Neuronal stem cell (in vitro differentiated cells): Measurements from ENCODE around the gene C1orf116.

Experiments
- DNase-seq: peaks from one replicate; pipeline ENCODE4 v3.0.0-alpha.2; 2013; ENCODE audit warnings: low spot score
- H2AFZ ChIP-seq: one replicate; pipeline ENCODE4 v1.6.1; 2013; ENCODE audit warnings: mild to moderate bottlenecking, low read length, inconsistent platforms
- H2AK5ac ChIP-seq: 2 replicates; pipeline ENCODE4 v1.6.1; 2013; ENCODE audit warnings: low read depth, mild to moderate bottlenecking, inconsistent platforms, low read length, moderate library complexity, mixed read lengths
- H2BK120ac ChIP-seq: 2 replicates; pipeline ENCODE4 v1.6.1; 2013; ENCODE audit warnings: low read depth, mild to moderate bottlenecking, inconsistent platforms, low read length, moderate library complexity, mixed read lengths
- H2BK12ac ChIP-seq: one replicate; pipeline ENCODE4 v1.6.1; 2013; ENCODE audit warnings: low read length, inconsistent platforms
- H2BK15ac ChIP-seq: 2 replicates; pipeline ENCODE4 v1.6.1; 2013; ENCODE audit warnings: mild to moderate bottlenecking, low read length, inconsistent platforms, mixed read lengths
- H2BK5ac ChIP-seq: one replicate; pipeline ENCODE4 v1.6.1; 2013; ENCODE audit warnings: inconsistent platforms, mild to moderate bottlenecking, low read length, moderate library complexity
- H3K14ac ChIP-seq: one replicate; pipeline ENCODE4 v1.6.1; 2013; ENCODE audit warnings: low read length, inconsistent platforms
- H3K18ac ChIP-seq: 2 replicates; pipeline ENCODE4 v1.6.1; 2013; ENCODE audit warnings: low read length, inconsistent platforms
- H3K23ac ChIP-seq: 2 replicates; pipeline ENCODE4 v1.6.1; 2013; ENCODE audit warnings: low read depth, mild to moderate bottlenecking, mixed read lengths, low read length, inconsistent platforms; ENCODE audit not compliant: poor library complexity
- H3K27ac ChIP-seq: replicated peaks from 3 replicates; pipeline ENCODE4 v1.5.1; 2013; ENCODE audit warnings: low read length, inconsistent platforms
- H3K27me3 ChIP-seq, 3 experiments: 2 replicates each; pipeline ENCODE4 v1.6.1; 2013; ENCODE audit warnings: low read length in 3 of 3, mild to moderate bottlenecking in 2 of 3, inconsistent platforms in 1 of 3, low read depth in 1 of 3, mixed read lengths in 1 of 3, moderate library complexity in 1 of 3; ENCODE audit not compliant: control insufficient read depth in 3 of 3, insufficient read depth in 3 of 3
- H3K36me3 ChIP-seq, 2 donors: replicated peaks in 1 of 2; 2 replicates each; pipeline ENCODE4 v1.6.1; 2013; ENCODE audit warnings: low read length in 2 of 2; ENCODE audit not compliant: control insufficient read depth in 2 of 2, insufficient read depth in 2 of 2
- H3K4ac ChIP-seq: 2 replicates; pipeline ENCODE4 v1.6.1; 2013; ENCODE audit warnings: inconsistent platforms, mild to moderate bottlenecking, low read length, moderate library complexity
- H3K4me1 ChIP-seq, 2 donors: 1 replicate in 1 of 2; 2 replicates in 1 of 2; pipeline ENCODE4 v1.6.1; 2013; ENCODE audit warnings: low read length in 2 of 2, low read depth in 1 of 2; ENCODE audit not compliant: control insufficient read depth in 2 of 2, insufficient read depth in 1 of 2
- H3K4me2 ChIP-seq: one replicate; pipeline ENCODE4 v1.6.1; 2013; ENCODE audit warnings: mild to moderate bottlenecking, low read length, inconsistent platforms; ENCODE audit not compliant: insufficient read depth, poor library complexity, severe bottlenecking
- H3K4me3 ChIP-seq, 2 donors: 2 replicates each; pipeline ENCODE4 v1.5.1; 2013; ENCODE audit warnings: low read length in 2 of 2, mild to moderate bottlenecking in 2 of 2, inconsistent platforms in 1 of 2, moderate library complexity in 1 of 2
- H3K79me1 ChIP-seq: one replicate; pipeline ENCODE4 v1.6.1; 2013; ENCODE audit warnings: low read depth, mild to moderate bottlenecking, inconsistent platforms, low read length, moderate library complexity
- H3K9ac ChIP-seq: one replicate; pipeline ENCODE4 v1.6.1; 2013; ENCODE audit warnings: mild to moderate bottlenecking, low read depth, low read length, inconsistent platforms; ENCODE audit not compliant: poor library complexity
- H3K9me3 ChIP-seq, 2 donors: replicated peaks in 1 of 2; 2 replicates each; pipeline versions ENCODE3 to v1.6.1; 2013; ENCODE audit warnings: low read length in 2 of 2, mild to moderate bottlenecking in 2 of 2, inconsistent platforms in 1 of 2, low read depth in 1 of 2, mixed read lengths in 1 of 2, moderate library complexity in 1 of 2; ENCODE audit not compliant: control insufficient read depth in 2 of 2, insufficient read depth in 1 of 2
- H4K8ac ChIP-seq: one replicate; pipeline ENCODE4 v1.6.1; 2013; ENCODE audit warnings: low read depth, mild to moderate bottlenecking, inconsistent platforms, low read length, moderate library complexity
- H4K91ac ChIP-seq: one replicate; pipeline ENCODE4 v1.6.1; 2013; ENCODE audit warnings: low read length, low read depth, mild to moderate bottlenecking, inconsistent platforms; ENCODE audit not compliant: poor library complexity
- WGBS, 2 donors: extraction: QIAGEN DNeasy Blood & Tissue Kit; methylation state at CpG; one replicate each; pipeline ENCODE4 v1.1.7; 2013; ENCODE audit warnings: missing lambda C conversion rate in 2 of 2, mixed read lengths in 1 of 2; ENCODE audit not compliant: insufficient read length in 2 of 2, insufficient replicate concordance in 1 of 2; ENCODE audit errors: extremely low coverage in 2 of 2; 5-methylcytosine and 5-hydroxymethylcytosine counted together

C1orf116 gene

GRCh38 chr1:207031632-207032264 is 808 bp downstream of the C1orf116 start:
- no peak overlapping the region for H3K14ac ChIP-seq
- no peak overlapping the region for H3K18ac ChIP-seq
- H3K36me3 ChIP-seq = no peaks in the 10 kb centered on the region
- H3K27me3 ChIP-seq = peaks cover 0 to 67% (median 0%) of the 10 kb centered on the region in 3 experiments
- no peak overlapping the region for H4K91ac ChIP-seq
- H3K27ac ChIP-seq = no peak overlapping the region
- no peak overlapping the region for H2AK5ac ChIP-seq
- H3K4me2 ChIP-seq = no peak overlapping the region
- no peak overlapping the region for H3K9ac ChIP-seq
- H2BK15ac ChIP-seq = no peak overlapping the region
- no peak for DNase-seq
- no peak overlapping the region for H3K4me3 ChIP-seq
- H4K8ac ChIP-seq = no peak overlapping the region
- no peaks in the 10 kb centered on the region for H3K9me3 ChIP-seq
- no peaks in the 10 kb centered on the region for H3K79me1 ChIP-seq
- no CpG with 5 or more reads among the region's 7 CpGs for WGBS, 2 donors
- no peak overlapping the region for H2BK120ac ChIP-seq
- H3K4ac ChIP-seq = no peak overlapping the region
- no peak overlapping the region for H3K23ac ChIP-seq
- no peak overlapping the region for H2BK5ac ChIP-seq
- no peak overlapping the region for H2BK12ac ChIP-seq
- peaks cover 0 to 7% of the 10 kb centered on the region in 2 donors for H3K4me1 ChIP-seq
- H2AFZ ChIP-seq = no peak overlapping the region

DNA sequence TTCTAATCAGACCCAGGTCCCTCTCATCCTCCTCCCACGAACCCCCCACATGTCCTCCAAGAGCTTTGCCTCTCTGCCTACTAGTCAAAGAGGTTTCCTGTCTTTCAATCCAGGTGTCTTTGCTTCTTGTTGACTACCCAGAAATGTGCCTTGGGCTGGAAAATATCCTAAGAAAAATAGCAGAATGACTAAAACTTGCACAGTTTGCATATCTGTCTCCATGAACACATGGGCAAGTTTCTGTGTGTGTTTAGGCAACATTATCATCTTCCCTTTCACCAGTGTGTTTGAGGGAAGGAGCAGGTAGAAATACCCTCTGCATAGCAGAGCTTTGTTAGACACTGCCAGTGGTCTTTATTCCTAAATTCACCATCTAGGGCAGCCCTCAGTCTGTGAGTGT is 1.5 kb downstream of the C1orf116 start:
- no peak overlapping the region for H3K4me3 ChIP-seq
- no peak overlapping the region for H4K91ac ChIP-seq
- no peak overlapping the region for H3K18ac ChIP-seq
- H3K9ac ChIP-seq = no peak overlapping the region
- no peaks in the 10 kb centered on the region for H3K9me3 ChIP-seq
- no peaks in the 10 kb centered on the region for H3K79me1 ChIP-seq
- WGBS, 2 donors = no CpG with 5 or more reads among the region's 1 CpG
- H2AK5ac ChIP-seq = no peak overlapping the region
- H3K4me1 ChIP-seq = peaks cover 0 to 7% of the 10 kb centered on the region in 2 donors
- no peak overlapping the region for H2BK12ac ChIP-seq
- H2BK120ac ChIP-seq = no peak overlapping the region
- no peak overlapping the region for H3K4ac ChIP-seq
- no peak overlapping the region for H3K4me2 ChIP-seq
- no peak overlapping the region for H2BK5ac ChIP-seq
- DNase-seq = no peak
- no peak overlapping the region for H3K27ac ChIP-seq
- no peak overlapping the region for H4K8ac ChIP-seq
- no peak overlapping the region for H3K23ac ChIP-seq
- H3K14ac ChIP-seq = no peak overlapping the region
- no peak overlapping the region for H2BK15ac ChIP-seq
- peaks cover 0 to 63% (median 0%) of the 10 kb centered on the region in 3 experiments for H3K27me3 ChIP-seq
- H2AFZ ChIP-seq = no peak overlapping the region
- H3K36me3 ChIP-seq = no peaks in the 10 kb centered on the region

DNA sequence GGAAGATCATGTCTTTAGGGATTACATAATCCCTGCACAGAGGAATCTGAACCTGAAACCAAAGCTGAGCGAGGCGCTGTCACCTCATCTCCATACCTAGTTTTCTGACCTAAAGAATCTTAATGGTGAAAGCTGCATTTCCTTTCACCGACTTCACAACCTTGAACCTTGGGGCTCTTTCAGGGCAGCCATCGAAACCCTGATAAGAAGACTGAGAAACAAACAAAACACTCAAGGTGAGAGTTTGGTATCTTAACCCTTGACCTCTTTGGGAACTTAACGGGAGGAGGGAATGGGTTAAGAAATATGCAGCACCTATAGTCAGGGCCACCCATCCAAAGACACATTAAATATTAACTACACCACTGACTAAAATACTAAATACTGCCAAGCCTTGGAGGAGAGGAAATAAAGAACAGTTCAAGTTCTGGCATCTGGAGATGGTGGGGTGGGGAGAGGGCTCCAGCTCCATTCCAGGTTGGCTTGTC is 2.0 kb downstream of the C1orf116 start:
- Histone ChIP-seq H3K4me3 (no peak overlapping the region), H3K18ac (no peak overlapping the region), H4K8ac (no peak overlapping the region), H2BK15ac (no peak overlapping the region), H4K91ac (no peak overlapping the region), H3K4ac (no peak overlapping the region), H3K79me1 (no peaks in the 10 kb centered on the region), H3K4me2 (no peak overlapping the region), H3K9ac (no peak overlapping the region), H3K36me3 (no peaks in the 10 kb centered on the region), H2AK5ac (no peak overlapping the region), H3K14ac (no peak overlapping the region), H2BK120ac (no peak overlapping the region), H2BK12ac (no peak overlapping the region), H2BK5ac (no peak overlapping the region), H3K23ac (no peak overlapping the region), H2AFZ (no peak overlapping the region), H3K4me1 (peaks cover 0 to 7% of the 10 kb centered on the region in 2 donors), H3K27ac (no peak overlapping the region), H3K9me3 (no peaks in the 10 kb centered on the region), H3K27me3 (peaks cover 0 to 62% (median 0%) of the 10 kb centered on the region in 3 experiments)
- no CpG with 5 or more reads among the region's 5 CpGs for WGBS, 2 donors
- no peak for DNase-seq

GRCh38 chr1:207029701-207030521 is 2.6 kb downstream of the C1orf116 start:
- no peak overlapping the region for H3K4me2 ChIP-seq

More at GRCh38 chr1:207029701-207030521, 2.6 kb downstream of the C1orf116 start:
- no peak overlapping the region for H3K9ac ChIP-seq
- no peak overlapping the region for H2BK12ac ChIP-seq
- no peak overlapping the region for H3K4ac ChIP-seq
- no peak overlapping the region for H3K18ac ChIP-seq
- H2BK5ac ChIP-seq = no peak overlapping the region
- H3K4me1 ChIP-seq = peaks cover 6 to 11% of the 10 kb centered on the region in 2 donors
- H3K4me3 ChIP-seq = no peak overlapping the region
- H3K27me3 ChIP-seq = peaks cover 0 to 64% (median 0%) of the 10 kb centered on the region in 3 experiments
- H3K79me1 ChIP-seq = no peaks in the 10 kb centered on the region
- H3K9me3 ChIP-seq = no peaks in the 10 kb centered on the region
- no peak overlapping the region for H3K27ac ChIP-seq
- no peak overlapping the region for H4K91ac ChIP-seq
- no peak overlapping the region for H2AFZ ChIP-seq
- no peak overlapping the region for H2AK5ac ChIP-seq
- no peak overlapping the region for H4K8ac ChIP-seq
- H3K36me3 ChIP-seq = no peaks in the 10 kb centered on the region
- no peak overlapping the region for H3K14ac ChIP-seq
- H3K23ac ChIP-seq = no peak overlapping the region
- no peak for DNase-seq
- H2BK120ac ChIP-seq = no peak overlapping the region
- no peak overlapping the region for H2BK15ac ChIP-seq
- no CpG with 5 or more reads among the region's 5 CpGs for WGBS, 2 donors
